Fibroblast of the aortic adventitia (primary cell): ENCODE results near the gene BABAM2. TPM values are rescaled to one million over a fixed set of nuclear protein-coding genes. Genes with fewer than 3 reads are reported as not detected.

Source experiments
- DNase-seq: peaks from one replicate; pipeline ENCODE4 v3.0.0-alpha.2; 2010; ENCODE audit warnings: low read depth
- H3K4me3 ChIP-seq: 2 replicates; pipeline ENCODE4 v1.5.1; 2011; ENCODE audit warnings: low read depth, mild to moderate bottlenecking, control low read depth, low read length, moderate library complexity
- CTCF ChIP-seq: IDR thresholded peaks from 2 replicates; pipeline ENCODE4 v1.5.1; 2011; ENCODE audit warnings: mild to moderate bottlenecking, low read length, control low read depth, inconsistent platforms; ENCODE audit not compliant: insufficient read depth
- total RNA-seq: library from RNA; depleted of rRNA; stranded (reverse); fragments of >200 nt; gene quantifications from 2 replicates; pipeline ENCODE4 v1.2.3, GENCODE V29; 2012; ENCODE audit warnings: low replicate concordance

BABAM2 gene
- total RNA-seq, 1 donor: 45.3 TPM

DNA sequence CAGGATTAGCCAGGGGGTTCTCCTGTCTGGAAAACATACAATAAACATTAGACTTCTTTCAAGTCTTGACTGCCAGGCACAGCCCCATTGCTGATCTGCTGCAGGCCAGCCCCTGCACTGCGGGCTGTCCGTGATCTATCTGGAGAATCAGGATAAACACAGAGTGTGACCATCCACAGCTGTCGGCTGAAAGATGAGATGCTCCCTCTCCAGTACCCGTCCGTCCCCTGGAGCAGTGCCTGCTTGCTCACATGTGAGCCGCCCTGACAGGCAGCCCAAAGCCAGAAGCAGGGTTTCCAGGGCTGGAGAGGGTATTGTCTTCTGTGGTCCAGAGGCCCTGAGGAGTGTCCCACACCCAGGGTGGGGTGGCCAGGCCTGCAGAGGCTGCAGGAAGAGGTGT is 456.1 kb downstream of the BABAM2 start:
- no peak for TF ChIP-seq CTCF
- no peak for DNase-seq
- H3K4me3 ChIP-seq: no peak overlapping the region

DNA sequence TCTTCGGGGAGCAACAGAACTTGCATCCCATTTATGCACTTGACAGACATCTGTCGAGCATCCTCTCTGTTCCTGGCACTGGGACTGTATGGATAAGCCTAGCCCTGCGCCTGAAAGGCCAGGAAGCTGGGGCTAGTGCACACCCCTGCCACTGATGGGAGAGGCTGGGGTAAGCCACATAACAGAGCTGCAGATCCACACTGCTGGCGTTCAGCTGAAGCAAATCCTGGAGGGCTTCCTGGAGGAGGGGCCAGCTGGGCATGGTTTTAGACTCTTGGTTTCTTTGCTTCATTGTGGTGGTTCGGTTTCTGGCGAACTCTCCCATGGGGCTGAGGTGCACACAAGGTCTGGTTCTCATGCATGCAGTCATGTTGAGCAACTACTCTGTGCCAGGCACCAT is 456.7 kb downstream of the BABAM2 start:
- no peak for DNase-seq
- H3K4me3 ChIP-seq: no peak overlapping the region
- no peak for TF ChIP-seq CTCF

- DNase-seq: no peak
- no peak for TF ChIP-seq CTCF
- H3K4me3 ChIP-seq: no peak overlapping the region
These were observed 457.1 kb downstream of the BABAM2 start for GRCh38 chr2:28347596-28347995.

DNA sequence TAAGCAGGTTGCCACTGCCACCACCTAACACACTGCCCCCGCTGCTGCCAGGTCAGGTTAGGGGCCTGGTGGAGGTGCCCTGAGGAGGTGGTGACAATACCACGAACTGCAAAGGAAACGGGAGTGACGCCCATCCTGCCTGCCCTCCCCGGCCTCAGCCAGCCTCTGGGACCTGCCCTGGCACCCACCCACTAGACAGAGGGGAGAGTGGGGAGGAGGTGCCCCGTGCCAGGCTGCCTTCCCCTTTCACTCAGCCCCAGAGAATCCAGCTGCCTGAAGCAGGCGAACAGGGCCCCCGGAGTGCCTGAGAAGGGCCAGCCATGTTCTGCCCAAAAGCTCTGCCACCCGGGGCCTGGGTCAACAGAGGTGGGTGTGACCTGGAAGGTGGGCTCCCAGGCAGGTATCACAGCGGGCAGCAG is 457.6 kb downstream of the BABAM2 start:
- no peak for TF ChIP-seq CTCF
- no peak for DNase-seq
- H3K4me3 ChIP-seq: no peak overlapping the region

- no peak for DNase-seq
- H3K4me3 ChIP-seq: no peak overlapping the region
- TF ChIP-seq CTCF: no peak
These were observed 458.4 kb downstream of the BABAM2 start for GRCh38 chr2:28348921-28349320.

DNA sequence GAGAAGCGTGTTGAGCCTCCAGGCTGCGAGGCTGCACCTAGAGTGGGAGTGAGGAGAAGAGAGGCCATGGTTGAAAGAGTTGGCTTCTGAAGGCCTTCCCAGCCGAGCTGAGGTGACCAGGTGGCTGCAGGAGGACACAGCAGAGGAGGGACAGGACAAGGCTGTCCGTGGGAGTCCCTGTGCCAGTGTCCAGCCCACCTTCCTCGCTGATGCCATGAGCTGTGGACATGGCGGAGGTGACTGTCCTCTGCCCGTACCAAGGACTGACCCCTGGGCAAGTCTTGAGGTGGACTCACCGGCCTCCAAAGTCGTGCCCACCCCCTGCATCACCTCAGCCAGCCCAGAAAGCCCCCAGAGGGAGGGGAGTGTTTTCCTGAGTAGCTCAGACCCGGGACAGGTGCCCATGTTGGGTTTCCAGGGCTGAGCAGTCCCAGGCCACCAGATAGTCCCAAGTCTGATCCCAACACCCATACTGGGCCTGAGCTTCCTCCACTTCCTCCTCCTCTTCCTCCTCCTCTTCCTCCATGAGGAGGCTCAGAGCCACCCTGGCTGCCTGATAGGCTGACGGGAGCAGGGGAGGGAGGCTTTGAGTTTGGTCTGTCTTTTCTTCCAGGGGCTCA is 459.1 kb downstream of the BABAM2 start:
- no peak for DNase-seq
- no peak overlapping the region for H3K4me3 ChIP-seq
- TF ChIP-seq CTCF: no peak

- TF ChIP-seq CTCF: no peak
- no peak overlapping the region for H3K4me3 ChIP-seq
- no peak for DNase-seq
These were observed 459.7 kb downstream of the BABAM2 start for GRCh38 chr2:28350196-28350595.
